ENCODE measurements around the gene CCNQ.

Gene CCNQ

GRCh38 chrX:153595387-153595786, 3.6 kb downstream of the CCNQ start:
- no peak for DNase-seq

- no peak for DNase-seq
Measured at GRCh38 chrX:153593811-153594500, 5.0 kb downstream of the CCNQ start.

GRCh38 chrX:153592966-153593688, 5.8 kb downstream of the CCNQ start:
- no peak for DNase-seq

GRCh38 chrX:153592091-153592833, 6.7 kb downstream of the CCNQ start:
- no peak for DNase-seq

- DNase-seq, result no peak
Measured at GRCh38 chrX:153590961-153591956, 7.7 kb downstream of the CCNQ start.

GRCh38 chrX:153588782-153589446, 10.0 kb downstream of the CCNQ start:
- DNase-seq, result no peak

- DNase-seq, result no peak
Measured at GRCh38 chrX:153588021-153588781, 10.7 kb downstream of the CCNQ start.

GRCh38 chrX:153587342-153587741, 11.6 kb downstream of the CCNQ start:
- DNase-seq, result no peak

- DNase-seq, result no peak
Measured at GRCh38 chrX:153585827-153586226, 13.1 kb downstream of the CCNQ start.

GRCh38 chrX:153583433-153583832, 15.5 kb downstream of the CCNQ start:
- no peak for DNase-seq

- peak; percentile 64 for DNase-seq
Measured at GRCh38 chrX:153582896-153583295, 16.0 kb downstream of the CCNQ start.

GRCh38 chrX:153580700-153581386, 18.1 kb downstream of the CCNQ start:
- peak; percentile 14 for DNase-seq

- DNase-seq, result no peak
Measured at GRCh38 chrX:153578889-153579288, 20.1 kb downstream of the CCNQ start.

GRCh38 chrX:153578200-153578835, 20.6 kb downstream of the CCNQ start:
- no peak for DNase-seq

GRCh38 chrX:153576961-153577360, 22.0 kb downstream of the CCNQ start:
- no peak for DNase-seq

GRCh38 chrX:153576239-153576870, 22.6 kb downstream of the CCNQ start:
- DNase-seq, result no peak

- no peak for DNase-seq
Measured at GRCh38 chrX:153573984-153574383, 25.0 kb downstream of the CCNQ start.

- no peak for DNase-seq
Measured at GRCh38 chrX:153572601-153573000, 26.3 kb downstream of the CCNQ start.

- DNase-seq, result no peak
Measured at GRCh38 chrX:153571534-153571908, 27.4 kb downstream of the CCNQ start.

- DNase-seq, result no peak
Measured at GRCh38 chrX:153569475-153569874, 29.5 kb downstream of the CCNQ start.
